Occipital lobe (tissue), 2 donors: ENCODE results near the gene PGK1. TPM values are rescaled to one million over a fixed set of nuclear protein-coding genes. Genes with fewer than 3 reads are reported as not detected.

ENCODE experiments used
- DNase-seq: peaks from one replicate; lab custom pipeline; 2025; lab: John Stamatoyannopoulos, UW
- total RNA-seq: library from RNA; depleted of rRNA; stranded (reverse); fragments of >200 nt; gene quantifications from one replicate; pipeline ENCODE4 v1.2.3, GENCODE V29; 2014

The PGK1 gene
- total RNA-seq, 1 donor from 2014 or later, result 90.8 TPM

DNA sequence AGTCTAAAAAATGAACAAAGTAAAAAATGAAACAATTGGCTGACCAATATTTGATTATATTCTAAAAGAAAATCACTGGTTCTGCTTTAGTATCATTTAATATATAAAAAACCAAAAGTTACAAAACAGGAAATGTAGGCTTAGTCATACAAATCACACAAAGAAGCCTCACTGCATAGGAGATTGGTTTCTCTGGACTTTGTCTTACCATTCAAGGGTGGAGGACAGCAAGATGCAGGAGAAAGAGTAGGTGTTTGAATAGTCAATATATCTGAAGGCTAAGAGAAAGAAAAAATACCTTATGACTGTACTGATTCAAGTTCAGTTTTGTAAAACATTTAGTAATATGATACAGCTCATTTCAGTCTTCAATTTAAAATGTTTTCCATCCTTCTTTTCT lies 64.0 kb downstream of the PGK1 start:
- DNase-seq, result no peak

Other genes starting within 250 kb of the PGK1 start
- gene MAGT1, start 208.8 kb upstream of the PGK1 start, total RNA-seq, result 18.9 TPM
- gene COX7B, start 204.8 kb upstream of the PGK1 start, total RNA-seq, result 116 TPM
- gene ATP7A, start 193.6 kb upstream of the PGK1 start, total RNA-seq, result 15.6 TPM
- not detected for gene PGAM4, start 134.6 kb upstream of the PGK1 start, total RNA-seq
- gene TAF9B, start 35.4 kb downstream of the PGK1 start, total RNA-seq, result 46.3 TPM
- gene CYSLTR1, start 223.4 kb downstream of the PGK1 start, total RNA-seq, result 1.2 TPM